ENCODE results near the gene NEMP2. TPM values are rescaled to one million over a fixed set of nuclear protein-coding genes. Genes with fewer than 3 reads are reported as not detected.
A peak's percentile ranks its signal among the peaks of the same experiment; 100 is the strongest.

NEMP2 gene
- total RNA-seq, 1 experiment from 2014 or later: 46.0 TPM

DNA sequence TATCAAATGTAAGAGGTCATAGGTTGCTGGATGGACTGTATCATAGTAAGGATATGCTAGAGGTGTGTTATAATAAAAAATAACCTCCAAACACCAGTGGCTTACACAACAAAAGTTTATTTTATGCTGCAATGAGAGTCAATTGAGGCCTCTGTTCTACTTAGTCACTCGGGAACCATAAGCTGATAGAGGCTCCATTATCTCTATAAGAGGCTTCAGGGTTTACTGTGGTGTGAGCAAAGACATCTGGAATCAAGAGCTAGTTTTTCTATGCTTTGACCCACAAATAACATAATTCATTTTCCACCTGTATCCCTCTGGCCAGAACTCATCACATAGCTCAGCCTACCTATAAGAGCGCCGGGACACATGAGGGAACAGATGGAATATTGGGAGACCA lies 47.5 kb upstream of the NEMP2 start:
- H3K9me3 Mint-ChIP-seq (ENCODE audit: unreplicated experiment): no peaks in the 10 kb centered on the region
- DNase-seq (ENCODE audit: unreplicated experiment): no peak
- ChIA-PET POLR2A (interaction anchor here (0.9 to 10.1 kb wide), 10 partner anchors 10 to 69 kb away, joined by 3 to 96 read pairs (median 7); no protein-coding TSS in a partner anchor), CTCF (interaction anchor here (0.6 to 1.0 kb wide), 2 partner anchors 9 to 224 kb away, joined by 3 read pairs; no protein-coding TSS in a partner anchor)
- no peak overlapping the region for H3K27ac Mint-ChIP-seq (ENCODE audit: low read depth, unreplicated experiment)
- BruUV-seq (replicated peaks): no TSS peak
- intact Hi-C loops (cut with micrococcal nuclease): no loop called here
- no peak for TF ChIP-seq CTCF (IDR thresholded peaks at IDR 0.05; ENCODE audit: unreplicated experiment)
- H3K27me3 Mint-ChIP-seq (ENCODE audit: insufficient read depth, unreplicated experiment): no peaks in the 10 kb centered on the region
- peaks cover 54% of the 10 kb centered on the region for H3K4me1 Mint-ChIP-seq (ENCODE audit: insufficient read depth, unreplicated experiment)
- no peak overlapping the region for H3K4me3 Mint-ChIP-seq (ENCODE audit: unreplicated experiment)
- H3K36me3 Mint-ChIP-seq (ENCODE audit: insufficient read depth, unreplicated experiment): peaks cover 7% of the 10 kb centered on the region

- BruUV-seq (replicated peaks): no TSS peak
- Mint-ChIP-seq H3K36me3 (ENCODE audit: insufficient read depth, unreplicated experiment) (peaks cover 7% of the 10 kb centered on the region), H3K9me3 (ENCODE audit: unreplicated experiment) (no peaks in the 10 kb centered on the region), H3K4me1 (ENCODE audit: insufficient read depth, unreplicated experiment) (peaks cover 54% of the 10 kb centered on the region), H3K27ac (ENCODE audit: low read depth, unreplicated experiment) (peak overlapping the region; percentile 81), H3K27me3 (ENCODE audit: insufficient read depth, unreplicated experiment) (no peaks in the 10 kb centered on the region), H3K4me3 (ENCODE audit: unreplicated experiment) (no peak overlapping the region)
- DNase-seq (ENCODE audit: unreplicated experiment): no peak
- CTCF ChIA-PET: interaction anchor here (0.5 to 1.0 kb wide), 3 partner anchors 13 to 55 kb away, joined by 3 to 4 read pairs (median 3); no protein-coding TSS in a partner anchor
- no peak for TF ChIP-seq CTCF (IDR thresholded peaks at IDR 0.05; ENCODE audit: unreplicated experiment)
- intact Hi-C loops (cut with micrococcal nuclease): loop anchor here (2.0 kb wide), 2 partner anchors 27 to 45 kb away; partner anchors contain the start of gene NEMP2
- POLR2A ChIA-PET: interaction anchor here (0.6 to 10.1 kb wide), 10 partner anchors 8 to 738 kb away, joined by 3 to 96 read pairs (median 6); partner anchors contain the start of gene NAB1
Observed at GRCh38 chr2:190579915-190580846, 45.7 kb upstream of the NEMP2 start.

- H3K27me3 Mint-ChIP-seq (ENCODE audit: insufficient read depth, unreplicated experiment): no peaks in the 10 kb centered on the region
- peak overlapping the region; percentile 81 for H3K27ac Mint-ChIP-seq (ENCODE audit: low read depth, unreplicated experiment)
- H3K9me3 Mint-ChIP-seq (ENCODE audit: unreplicated experiment): no peaks in the 10 kb centered on the region
- TSS peak; percentile 63 for BruUV-seq (replicated peaks)
- H3K4me3 Mint-ChIP-seq (ENCODE audit: unreplicated experiment): peak overlapping the region; percentile 60
- peaks cover 54% of the 10 kb centered on the region for H3K4me1 Mint-ChIP-seq (ENCODE audit: insufficient read depth, unreplicated experiment)
- DNase-seq (ENCODE audit: unreplicated experiment): no peak
- POLR2A ChIA-PET: interaction anchor here (0.6 to 18.0 kb wide), 19 partner anchors 9 to 304 kb away, joined by 3 to 227 read pairs (median 10); partner anchors contain the start of genes NAB1 and NEMP2
- CTCF ChIA-PET: interaction anchor here (0.8 to 1.0 kb wide), 2 partner anchors 56 to 101 kb away, joined by 3 read pairs; no protein-coding TSS in a partner anchor
- no peak for TF ChIP-seq CTCF (IDR thresholded peaks at IDR 0.05; ENCODE audit: unreplicated experiment)
- intact Hi-C loops (cut with micrococcal nuclease): loop anchor here (2.0 kb wide), 2 partner anchors 28 to 44 kb away; partner anchors contain the start of gene NEMP2
- H3K36me3 Mint-ChIP-seq (ENCODE audit: insufficient read depth, unreplicated experiment): peaks cover 7% of the 10 kb centered on the region
Observed at GRCh38 chr2:190579058-190579410, 44.5 kb upstream of the NEMP2 start.
